Measurements from ENCODE around the gene WNT9B. TPM values are rescaled to one million over a fixed set of nuclear protein-coding genes. Genes with fewer than 3 reads are reported as not detected.

The WNT9B gene
- total RNA-seq, 2 donors from 2014 or later = 0.85 to 1.5 TPM

DNA sequence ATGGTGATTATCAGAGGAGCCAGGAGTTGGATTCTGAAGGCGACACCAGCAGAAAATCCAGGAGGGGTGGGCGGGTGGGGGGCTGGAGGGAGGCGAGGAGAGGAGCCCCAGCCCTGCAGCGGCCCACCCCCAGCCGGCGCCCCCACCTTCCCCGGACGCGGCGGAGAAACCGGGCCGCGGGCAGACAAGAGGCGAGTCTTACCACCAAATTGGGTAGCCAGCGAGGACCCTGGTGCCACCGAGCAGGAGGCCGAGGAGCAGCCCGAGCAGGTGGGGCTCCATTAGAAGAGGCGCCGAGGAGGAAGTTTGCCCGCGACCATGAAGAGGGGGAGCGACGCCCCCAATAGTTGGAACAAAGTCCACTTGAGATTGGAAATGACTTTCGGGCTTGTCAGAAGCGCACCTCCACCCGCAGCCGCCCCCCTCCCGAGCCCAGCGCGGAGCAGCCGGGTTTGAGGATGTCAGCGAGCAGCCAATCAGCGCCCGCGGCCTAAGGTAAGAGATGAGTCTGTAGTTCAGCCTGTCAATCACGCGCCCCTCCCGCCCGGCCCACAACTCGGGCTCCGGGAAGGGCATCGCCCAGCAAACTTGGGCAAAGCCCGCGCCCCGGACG, 33.0 kb upstream of the WNT9B start, which contains the start of gene WNT3:
WNT3 (minus strand) TSS at position 377 of the 613 bp plus-strand sequence; CDS start at position 282, 95 bp downstream.
- TF ChIP-seq CTCF (IDR thresholded peaks at IDR 0.05) (no peak), POLR2AphosphoS5 (IDR thresholded peaks at IDR 0.05) (no peak), POLR2A (IDR thresholded peaks at IDR 0.05) (no peak)
- Histone ChIP-seq H3K4me1 (replicated peaks) (peaks cover 5% of the 10 kb centered on the region), H3K27ac (no peak within 1 kb of the TSS), H3K9me3 (no peaks in the 10 kb centered on the region), H3K4me3 (peak within 1 kb of the TSS in 1 of 2 donors; percentile 15), H3K27me3 (replicated peaks; ENCODE audit: insufficient read depth) (peaks cover 7% of the 10 kb centered on the region), H3K36me3 (no peaks in the 10 kb centered on the region)
- intact Hi-C loops (cut with DNase I) = no loop called here
- WGBS = 6% methylated on average over 32 of the region's 47 CpGs
- no peak for DNase-seq (ENCODE audit: low spot score)

GRCh38 chr17:46818929-46819859, 32.2 kb upstream of the WNT9B start:
- intact Hi-C loops (cut with DNase I) = no loop called here
- DNase-seq (ENCODE audit: low spot score) = no peak
- 35% methylated on average over 51 of the region's 72 CpGs for WGBS
- Histone ChIP-seq H3K36me3 (no peaks in the 10 kb centered on the region), H3K4me1 (replicated peaks) (peaks cover 5% of the 10 kb centered on the region), H3K4me3 (peak overlapping the region in 1 of 2 donors; percentile 15), H3K27ac (no peak overlapping the region), H3K9me3 (no peaks in the 10 kb centered on the region), H3K27me3 (replicated peaks; ENCODE audit: insufficient read depth) (peaks cover 7% of the 10 kb centered on the region)
- TF ChIP-seq POLR2A (IDR thresholded peaks at IDR 0.05) (no peak), POLR2AphosphoS5 (IDR thresholded peaks at IDR 0.05) (no peak), CTCF (IDR thresholded peaks at IDR 0.05) (no peak)

- H3K27me3 ChIP-seq (replicated peaks; ENCODE audit: insufficient read depth) = peaks cover 7% of the 10 kb centered on the region
- no peak for DNase-seq (ENCODE audit: low spot score)
- no peaks in the 10 kb centered on the region for H3K36me3 ChIP-seq
- H3K27ac ChIP-seq = no peak overlapping the region
- WGBS = 52% methylated on average over 24 of the region's 24 CpGs
- TF ChIP-seq POLR2AphosphoS5 (IDR thresholded peaks at IDR 0.05) = no peak
- TF ChIP-seq CTCF (IDR thresholded peaks at IDR 0.05) = no peak
- TF ChIP-seq POLR2A (IDR thresholded peaks at IDR 0.05) = no peak
- no peaks in the 10 kb centered on the region for H3K9me3 ChIP-seq
- peaks cover 5% of the 10 kb centered on the region for H3K4me1 ChIP-seq (replicated peaks)
- H3K4me3 ChIP-seq = no peak overlapping the region
- intact Hi-C loops (cut with DNase I) = no loop called here
Measured at GRCh38 chr17:46819906-46820351, 31.5 kb upstream of the WNT9B start.

DNA sequence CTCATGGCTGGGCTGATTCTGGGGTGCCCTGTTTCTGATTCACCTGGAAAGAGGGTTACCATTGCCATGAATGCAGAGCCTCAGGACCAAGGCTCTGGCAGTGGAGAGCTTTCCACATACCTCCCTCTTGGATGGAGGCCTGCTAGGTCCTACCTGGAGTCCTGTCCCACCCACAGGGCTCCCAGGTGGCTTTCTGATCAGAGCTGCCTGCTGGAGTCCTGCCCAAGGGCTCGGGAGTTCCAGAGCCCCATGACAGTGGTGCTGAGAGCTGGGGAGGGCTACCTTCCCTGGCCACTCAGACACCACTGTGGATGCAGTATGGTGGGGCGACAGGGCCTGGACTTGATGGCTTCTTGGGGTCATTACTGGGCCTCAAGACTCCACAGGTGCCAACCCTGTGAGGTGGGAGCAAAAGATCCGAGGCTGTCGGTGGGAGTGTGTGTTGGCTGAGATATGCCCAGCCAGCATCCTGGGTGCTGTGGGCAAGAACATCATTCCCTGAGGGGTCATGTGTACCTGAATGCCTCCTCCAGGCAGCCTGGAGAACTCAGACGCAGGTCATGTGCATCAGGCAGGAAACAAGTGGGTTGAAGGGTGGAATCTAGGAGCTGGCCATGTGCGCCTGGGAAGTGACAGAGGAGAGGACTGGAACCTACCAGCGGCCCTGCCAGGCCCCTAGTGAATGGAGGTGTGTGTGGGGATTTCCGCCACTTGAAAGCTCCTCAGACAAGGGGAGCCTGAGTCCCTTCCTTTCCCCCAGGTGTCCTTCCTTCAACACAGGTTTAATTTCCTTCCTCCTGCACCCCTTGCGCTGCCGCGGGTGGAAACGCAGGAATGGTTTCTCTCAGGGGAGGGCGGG, 30.6 kb upstream of the WNT9B start:
- DNase-seq (ENCODE audit: low spot score) = no peak
- Histone ChIP-seq H3K27me3 (replicated peaks; ENCODE audit: insufficient read depth) (peaks cover 7% of the 10 kb centered on the region), H3K4me1 (replicated peaks) (peaks cover 5% of the 10 kb centered on the region), H3K27ac (no peak overlapping the region), H3K36me3 (no peaks in the 10 kb centered on the region), H3K4me3 (no peak overlapping the region), H3K9me3 (no peaks in the 10 kb centered on the region)
- WGBS = 80% methylated on average over 13 of the region's 13 CpGs
- TF ChIP-seq CTCF (IDR thresholded peaks at IDR 0.05) = no peak
- TF ChIP-seq POLR2A (IDR thresholded peaks at IDR 0.05) = no peak
- TF ChIP-seq POLR2AphosphoS5 (IDR thresholded peaks at IDR 0.05) = no peak
- intact Hi-C loops (cut with DNase I) = no loop called here

Measured in prostate gland (tissue), 2 donors.